Stromal cell of bone marrow (primary cell): ENCODE results near the gene DCAF7.

Experiments
- DNase-seq: peaks from one replicate; pipeline ENCODE4 v3.0.0-alpha.2; 2012; ENCODE audit warnings: low read depth

Gene DCAF7, protein sequence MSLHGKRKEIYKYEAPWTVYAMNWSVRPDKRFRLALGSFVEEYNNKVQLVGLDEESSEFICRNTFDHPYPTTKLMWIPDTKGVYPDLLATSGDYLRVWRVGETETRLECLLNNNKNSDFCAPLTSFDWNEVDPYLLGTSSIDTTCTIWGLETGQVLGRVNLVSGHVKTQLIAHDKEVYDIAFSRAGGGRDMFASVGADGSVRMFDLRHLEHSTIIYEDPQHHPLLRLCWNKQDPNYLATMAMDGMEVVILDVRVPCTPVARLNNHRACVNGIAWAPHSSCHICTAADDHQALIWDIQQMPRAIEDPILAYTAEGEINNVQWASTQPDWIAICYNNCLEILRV

DNA sequence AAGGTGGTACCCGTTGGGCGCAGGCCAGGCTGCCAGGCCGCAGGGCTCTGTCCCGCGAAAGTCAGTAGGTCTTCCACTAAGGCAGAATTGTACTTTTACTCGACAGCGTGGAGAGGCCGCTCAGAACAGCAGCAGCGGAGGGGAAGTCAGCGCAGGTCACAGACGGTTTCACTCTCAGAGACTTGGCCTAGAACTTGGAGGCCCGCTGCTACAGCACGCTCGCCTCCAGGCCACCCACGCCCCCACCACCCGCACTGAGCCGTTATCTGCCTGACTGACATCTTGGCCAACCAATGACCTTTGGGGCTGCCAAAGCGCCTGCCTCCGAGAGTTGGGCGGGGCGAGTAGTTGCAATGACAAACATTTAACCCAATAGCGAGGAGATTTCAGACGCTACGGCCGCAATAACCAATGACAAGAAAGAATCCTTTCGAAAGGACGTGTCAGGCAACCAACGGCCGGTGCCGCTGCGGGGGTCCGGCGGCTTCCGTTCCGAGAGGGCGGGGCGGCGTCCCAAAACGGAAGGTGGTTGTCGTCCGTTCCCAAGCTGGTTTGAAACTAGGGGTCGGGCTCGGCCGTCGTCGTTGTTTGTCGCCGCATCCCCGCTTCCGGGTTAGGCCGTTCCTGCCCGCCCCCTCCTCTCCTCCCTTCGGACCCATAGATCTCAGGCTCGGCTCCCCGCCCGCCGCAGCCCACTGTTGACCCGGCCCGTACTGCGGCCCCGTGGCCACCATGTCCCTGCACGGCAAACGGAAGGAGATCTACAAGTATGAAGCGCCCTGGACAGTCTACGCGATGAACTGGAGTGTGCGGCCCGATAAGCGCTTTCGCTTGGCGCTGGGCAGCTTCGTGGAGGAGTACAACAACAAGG, at the start of gene DCAF7:
DCAF7 (plus strand) TSS at position 532 of the 871 bp plus-strand sequence; CDS start at position 733, 201 bp downstream.
- peak; percentile 100 for DNase-seq

DNA sequence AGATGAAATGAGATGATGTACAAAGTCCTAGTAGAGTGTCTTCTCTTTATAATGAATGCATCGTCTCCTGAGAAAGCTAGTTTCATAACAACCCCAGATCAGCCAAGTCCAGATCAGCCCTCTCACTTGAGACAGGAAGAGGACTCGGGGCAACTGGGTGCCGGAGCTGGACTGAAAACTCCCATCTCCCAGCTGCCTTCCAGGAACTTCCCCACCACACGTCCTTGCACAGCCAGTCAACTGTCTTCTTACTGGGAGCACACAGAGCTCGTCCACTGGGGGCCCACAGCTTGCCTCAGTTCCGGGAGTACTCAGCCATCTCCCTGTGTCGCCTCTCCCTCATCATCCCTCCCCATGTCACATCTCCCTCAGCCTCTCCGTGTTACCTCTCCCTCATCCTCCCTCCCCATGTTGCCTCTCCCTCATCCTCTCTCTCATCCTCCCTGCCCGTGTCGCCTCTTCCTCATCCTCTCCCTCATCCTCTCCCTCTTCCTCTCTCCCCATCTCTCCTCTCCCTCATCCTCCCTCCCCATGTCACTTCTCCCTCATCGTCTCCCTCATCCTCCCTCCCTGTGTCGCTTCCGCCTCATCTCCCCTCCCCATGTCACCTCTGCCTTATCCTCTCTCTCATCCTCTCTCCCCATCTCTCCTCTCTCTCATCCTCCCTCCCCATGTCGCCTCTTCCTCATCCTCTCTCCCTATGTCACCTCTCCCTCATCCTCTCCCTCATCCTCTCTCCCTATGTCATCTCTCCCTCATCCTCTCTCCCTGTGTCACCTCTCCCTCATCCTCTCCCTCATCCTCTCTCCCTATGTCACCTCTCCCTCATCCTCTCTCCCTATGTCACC, 49.5 kb upstream of the DCAF7 start:
- no peak for DNase-seq

DNA sequence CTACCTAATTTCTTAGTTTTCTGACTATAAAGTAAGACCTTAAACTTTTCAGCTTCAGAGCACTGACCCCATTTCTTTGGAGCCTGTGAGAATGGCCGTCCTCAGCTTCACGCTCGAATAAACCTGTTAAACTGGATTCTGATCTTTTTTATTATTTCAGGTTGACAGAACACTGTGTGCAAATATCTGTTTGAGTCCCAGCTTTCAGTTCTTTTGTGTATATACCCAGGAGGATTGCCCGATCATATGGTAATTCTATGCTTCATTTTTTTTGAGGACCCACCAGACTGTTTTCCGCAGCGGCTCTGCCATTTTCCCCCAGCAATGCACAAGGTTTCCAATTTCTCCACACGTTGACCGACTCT, 47.0 kb upstream of the DCAF7 start:
- no peak for DNase-seq

DNA sequence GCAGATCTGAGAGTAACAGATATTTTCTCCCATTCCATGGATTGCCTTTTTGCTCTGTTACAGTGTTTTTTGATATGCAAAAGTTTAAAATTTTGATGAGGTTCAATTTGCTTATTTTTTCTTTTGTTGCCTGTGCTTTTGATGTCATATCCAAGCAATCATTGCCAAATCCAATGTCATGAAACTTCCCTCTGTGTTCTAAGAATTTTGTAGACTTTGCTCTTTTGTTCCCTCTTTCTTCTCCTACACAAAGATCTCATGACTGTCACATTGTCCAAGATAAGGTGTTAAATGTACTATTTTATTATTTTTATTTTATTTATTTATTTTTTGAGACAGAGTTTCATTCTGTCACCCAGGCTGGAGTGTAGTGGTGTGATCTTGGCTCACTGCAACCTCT, 46.0 kb upstream of the DCAF7 start:
- DNase-seq: no peak

DNA sequence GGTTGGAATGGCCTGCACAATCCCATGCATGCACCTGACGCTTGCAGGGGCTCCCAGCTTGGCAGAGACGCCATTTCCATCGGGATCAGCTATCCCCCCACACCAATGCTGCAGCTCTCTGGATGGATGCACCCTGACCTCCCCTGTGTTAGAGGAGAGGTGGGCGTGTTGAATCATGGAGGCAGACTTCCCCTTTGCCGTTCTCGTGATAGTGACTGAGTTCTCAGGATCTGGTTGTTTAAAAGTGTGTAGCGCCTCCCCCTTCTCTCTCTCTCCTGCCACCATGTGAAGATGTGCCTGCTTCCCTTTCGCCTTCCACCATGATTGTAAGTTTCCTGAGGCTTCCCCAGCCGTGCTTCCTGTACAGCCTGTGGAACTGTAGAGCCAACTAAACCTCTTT, 44.9 kb upstream of the DCAF7 start:
- DNase-seq: no peak

DNA sequence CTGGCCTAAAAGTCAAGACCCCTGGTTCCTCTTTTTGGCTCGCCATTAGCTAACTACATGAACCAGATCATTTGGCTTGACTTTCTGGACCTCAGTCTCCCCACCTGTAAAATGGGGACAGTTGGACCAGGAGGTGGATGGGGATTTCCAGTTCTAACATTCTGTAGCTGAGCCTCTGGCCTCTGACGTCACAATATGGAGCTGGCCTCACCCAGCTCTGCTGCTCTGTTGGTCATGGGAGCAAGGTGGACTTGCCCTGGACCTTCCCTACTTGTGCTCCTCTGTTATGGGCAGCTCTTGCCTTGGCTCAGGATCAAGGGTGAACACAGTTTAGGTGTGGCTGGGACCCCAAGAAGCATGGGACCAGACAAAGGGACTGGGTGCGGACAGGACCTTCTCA, 43.6 kb upstream of the DCAF7 start:
- DNase-seq: no peak

DNA sequence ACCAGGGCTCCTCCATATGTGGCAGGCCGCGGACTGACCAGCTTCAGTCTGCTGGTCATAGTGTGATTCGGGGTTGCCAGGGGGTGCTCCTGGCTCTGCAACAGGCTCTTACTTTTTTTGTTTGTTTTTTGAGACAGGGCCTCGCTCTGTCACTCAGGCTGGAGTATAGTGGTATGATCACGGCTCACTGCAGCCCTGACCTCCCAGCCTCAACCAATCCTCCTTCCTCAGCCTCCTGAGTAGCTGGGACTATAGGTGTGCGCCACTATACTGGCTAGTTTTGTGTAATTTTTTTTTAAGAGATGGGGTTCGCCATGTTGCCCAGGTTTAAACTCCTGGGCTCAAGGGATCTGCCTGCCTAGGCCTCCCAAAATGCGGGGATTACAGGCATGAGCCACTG, 38.9 kb upstream of the DCAF7 start:
- no peak for DNase-seq

DNA sequence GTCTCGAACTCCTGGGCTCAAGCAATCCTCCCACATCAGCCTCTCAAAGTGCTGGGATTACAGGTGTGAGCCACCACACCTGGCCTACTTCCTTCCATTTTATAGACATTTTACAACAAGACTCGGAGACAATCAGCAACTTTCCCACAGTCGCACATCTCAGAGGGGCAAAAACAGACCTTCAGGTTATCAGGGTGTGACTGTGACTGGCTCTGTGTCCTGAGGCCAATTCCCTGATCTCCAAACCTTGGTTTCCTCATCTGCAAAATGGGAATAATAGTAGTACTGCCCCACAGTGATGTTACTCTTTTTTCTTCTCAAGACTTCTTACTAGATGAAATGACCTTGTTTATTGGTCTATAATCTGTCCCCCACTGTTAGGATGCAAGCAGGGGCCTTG, 37.9 kb upstream of the DCAF7 start:
- no peak for DNase-seq

DNA sequence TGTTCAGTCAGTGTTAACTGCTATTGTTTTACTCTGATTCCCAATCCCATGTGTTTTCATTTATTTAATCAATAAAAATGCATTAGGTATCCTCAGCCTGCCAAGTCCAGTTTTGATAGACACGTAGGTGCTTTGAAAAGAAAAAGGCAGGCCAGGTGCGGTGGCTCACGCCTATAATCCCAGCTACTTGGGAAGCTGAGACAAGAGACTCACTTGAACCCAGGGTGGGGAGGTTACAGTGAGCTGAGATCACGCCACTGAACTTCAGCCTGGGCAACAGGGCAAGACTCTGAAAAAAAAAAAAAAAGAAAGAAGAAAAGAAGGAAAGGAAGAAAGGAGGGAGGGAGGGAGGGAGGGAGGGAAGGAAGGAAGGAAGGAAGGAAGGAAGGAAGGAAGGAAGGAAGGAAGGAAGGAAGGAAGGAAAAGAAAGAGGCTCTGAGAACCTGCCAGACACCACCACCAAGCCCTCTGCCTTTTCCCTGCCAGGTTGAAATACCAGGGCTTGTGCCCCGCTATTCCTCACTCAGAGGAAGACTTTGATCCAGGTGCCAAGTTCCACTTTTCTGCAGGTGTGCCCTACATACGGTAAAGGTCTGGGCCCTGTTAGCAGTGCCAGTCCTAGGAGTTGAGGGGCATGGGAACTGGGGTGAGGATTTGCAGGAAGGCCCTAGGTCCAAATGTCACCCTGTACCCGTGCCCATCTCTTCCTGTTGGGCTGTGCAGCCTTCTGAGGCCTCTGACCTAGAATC, 37.2 kb upstream of the DCAF7 start:
- no peak for DNase-seq

DNA sequence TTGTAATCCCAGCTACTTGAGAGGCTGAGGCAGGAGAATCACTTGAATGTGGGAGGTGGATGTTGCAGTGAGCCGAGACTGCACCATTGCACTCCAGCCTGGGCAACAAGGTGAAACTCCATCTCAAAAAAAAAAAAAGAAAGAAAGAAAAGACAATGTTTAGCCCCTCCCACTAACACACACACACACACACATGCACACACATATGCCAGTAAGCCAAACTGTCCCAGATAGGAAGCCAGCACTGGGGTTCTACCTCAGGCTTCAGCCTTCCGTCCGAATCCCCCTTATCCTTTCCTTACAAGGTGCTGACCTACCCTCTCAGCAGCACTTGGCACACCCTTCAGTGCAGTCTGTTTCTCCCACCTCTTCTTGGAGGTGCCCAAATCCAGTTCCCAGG, 35.8 kb upstream of the DCAF7 start:
- DNase-seq: no peak

DNA sequence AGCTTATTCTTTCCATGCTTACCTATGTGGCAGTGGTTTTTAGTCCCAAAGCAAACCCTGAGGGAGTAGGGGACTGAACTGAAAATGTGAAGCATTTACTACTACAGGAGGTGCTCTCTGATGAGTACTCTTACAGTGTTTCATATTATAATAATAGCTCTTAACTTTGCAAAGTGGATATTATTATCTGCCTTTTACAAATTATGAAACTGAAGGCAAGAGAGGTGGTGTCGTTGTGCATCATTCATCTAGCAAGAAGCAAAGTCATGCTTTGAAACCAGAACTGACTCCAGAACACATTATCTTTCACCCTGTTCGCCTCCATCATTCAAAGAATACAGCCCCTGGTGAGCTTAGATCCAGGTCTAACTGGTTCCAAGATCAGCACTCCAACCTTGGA, 35.3 kb upstream of the DCAF7 start:
- DNase-seq: no peak

DNA sequence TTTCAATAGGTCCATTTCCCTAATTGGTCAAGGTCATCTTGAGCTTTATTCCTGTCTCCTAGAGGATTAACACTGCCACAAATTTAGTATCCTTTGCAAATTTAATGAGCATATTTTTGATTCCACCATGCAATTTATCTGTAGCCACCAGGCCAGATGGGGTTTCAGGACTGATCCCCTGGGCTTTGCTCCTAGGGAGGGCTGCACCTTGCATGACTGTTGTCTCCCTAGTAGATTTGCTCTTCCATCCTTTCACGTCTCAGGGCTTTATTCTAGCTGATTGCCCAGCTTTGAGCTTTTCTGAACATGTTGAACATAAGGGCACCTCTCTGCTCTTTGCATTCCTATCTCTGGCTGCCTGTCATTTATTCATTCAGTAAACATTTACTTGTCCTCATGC, 34.9 kb upstream of the DCAF7 start:
- no peak for DNase-seq

DNA sequence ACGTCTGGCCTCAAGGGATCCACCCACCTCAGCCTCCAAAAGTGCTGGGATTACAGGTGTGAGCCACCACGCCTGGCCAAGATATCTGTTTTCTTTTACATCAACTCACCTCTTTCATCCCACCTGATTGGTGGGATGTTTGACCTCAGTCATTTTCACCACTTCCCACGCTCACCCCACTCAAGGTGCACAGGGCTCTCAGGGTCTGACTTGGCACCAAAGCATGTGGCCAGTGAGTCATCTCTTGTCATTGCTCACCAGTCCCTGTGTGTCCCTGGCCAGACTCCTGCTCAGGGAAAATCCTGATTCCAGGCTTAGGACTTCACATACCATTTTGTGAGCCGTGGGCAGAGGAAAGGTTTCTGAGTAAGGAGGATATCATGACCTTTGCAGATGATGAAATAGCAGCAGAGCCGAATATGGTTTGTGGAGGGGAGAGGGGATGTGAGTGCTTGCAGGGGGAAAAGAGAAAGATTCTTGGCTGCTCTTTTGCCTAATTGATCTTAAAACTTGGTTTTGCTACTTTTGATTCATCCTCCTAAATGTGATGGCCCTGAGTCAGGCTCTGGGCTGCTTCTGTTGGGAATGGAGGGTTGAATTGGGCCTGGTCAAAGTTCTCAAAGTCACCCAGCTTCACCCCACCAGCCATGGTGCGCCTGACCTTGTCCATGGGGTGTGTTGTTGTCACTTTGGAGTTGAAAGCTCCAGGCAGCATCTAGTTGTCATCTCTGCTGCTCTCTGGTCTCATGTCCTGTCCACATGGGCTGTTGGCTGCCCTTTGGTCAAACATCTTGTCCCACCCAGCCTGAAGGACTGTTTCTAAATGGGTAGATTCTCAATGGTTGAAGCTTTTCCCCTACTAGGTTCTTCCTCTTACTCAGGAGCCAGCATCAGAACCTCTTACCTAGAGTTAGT, 33.1 kb upstream of the DCAF7 start:
- no peak for DNase-seq

DNA sequence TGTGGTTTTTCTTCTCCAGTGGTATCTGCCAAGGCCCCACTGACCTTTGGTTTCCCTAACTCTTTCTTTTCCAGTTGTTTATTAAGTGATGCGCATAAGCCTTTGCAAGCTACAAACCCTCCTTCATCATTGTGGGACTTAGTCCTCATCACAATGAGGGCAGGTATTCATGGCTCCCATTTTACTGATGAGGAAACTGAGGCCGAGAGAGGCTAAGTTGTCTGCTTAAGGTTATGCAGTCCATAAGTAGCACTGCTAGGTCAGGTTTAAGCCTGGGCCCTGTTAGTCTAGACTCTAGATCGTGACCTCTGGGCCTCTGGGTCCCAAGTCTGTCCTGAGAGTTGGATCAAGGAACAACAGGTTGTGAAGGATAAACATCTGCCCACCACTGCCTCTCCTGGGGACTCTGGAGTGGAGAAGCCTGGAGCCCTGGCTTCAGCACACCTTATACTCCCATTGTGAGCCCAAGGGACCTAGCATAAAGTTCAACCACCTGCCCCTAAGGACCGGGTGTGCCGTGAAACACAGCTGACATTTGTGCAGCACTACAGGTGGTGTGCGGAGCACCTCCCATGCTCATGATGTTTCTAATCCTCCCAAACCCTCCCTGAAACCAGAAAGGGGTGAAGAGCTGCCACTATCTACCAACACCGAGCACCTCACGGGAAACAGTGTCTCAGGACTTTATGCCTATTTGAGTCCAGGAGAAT, 32.3 kb upstream of the DCAF7 start:
- DNase-seq: no peak

DNA sequence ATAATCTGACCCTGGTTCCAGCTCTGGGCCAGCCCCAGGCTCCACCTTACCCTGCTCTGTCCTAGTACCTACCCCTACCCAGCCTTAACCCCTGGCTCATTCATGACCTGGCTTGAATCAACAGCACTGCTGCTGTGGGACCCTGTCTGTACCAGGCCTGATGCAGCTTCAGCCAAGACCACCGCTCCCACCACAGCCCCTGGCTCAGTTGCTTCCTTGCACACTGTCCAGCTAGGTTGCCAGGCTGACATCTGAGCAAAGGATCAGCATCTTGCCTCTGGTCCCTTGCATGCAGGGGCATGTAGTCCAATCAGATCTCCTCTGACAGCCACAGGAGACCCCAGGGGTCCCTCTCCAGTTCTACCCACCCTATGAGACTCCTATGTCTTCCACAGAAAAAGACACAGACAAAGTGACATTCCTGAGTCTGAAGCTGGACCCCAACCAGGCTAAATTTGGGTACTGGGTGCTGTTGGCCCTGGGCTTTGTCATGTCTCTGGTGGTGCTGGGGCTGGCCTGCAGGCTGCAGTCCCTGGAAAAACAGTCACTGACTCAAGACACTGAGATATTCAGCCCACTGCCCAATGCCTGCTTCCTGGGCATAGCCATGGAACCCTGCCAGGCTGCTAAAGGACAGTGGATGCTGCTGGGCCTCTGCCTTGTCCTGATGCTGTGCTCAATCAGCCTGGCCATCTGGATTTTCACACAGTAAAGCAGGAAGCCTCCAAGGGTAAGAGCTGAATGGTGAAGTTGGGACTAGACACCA, 31.0 kb upstream of the DCAF7 start:
- DNase-seq: no peak

DNA sequence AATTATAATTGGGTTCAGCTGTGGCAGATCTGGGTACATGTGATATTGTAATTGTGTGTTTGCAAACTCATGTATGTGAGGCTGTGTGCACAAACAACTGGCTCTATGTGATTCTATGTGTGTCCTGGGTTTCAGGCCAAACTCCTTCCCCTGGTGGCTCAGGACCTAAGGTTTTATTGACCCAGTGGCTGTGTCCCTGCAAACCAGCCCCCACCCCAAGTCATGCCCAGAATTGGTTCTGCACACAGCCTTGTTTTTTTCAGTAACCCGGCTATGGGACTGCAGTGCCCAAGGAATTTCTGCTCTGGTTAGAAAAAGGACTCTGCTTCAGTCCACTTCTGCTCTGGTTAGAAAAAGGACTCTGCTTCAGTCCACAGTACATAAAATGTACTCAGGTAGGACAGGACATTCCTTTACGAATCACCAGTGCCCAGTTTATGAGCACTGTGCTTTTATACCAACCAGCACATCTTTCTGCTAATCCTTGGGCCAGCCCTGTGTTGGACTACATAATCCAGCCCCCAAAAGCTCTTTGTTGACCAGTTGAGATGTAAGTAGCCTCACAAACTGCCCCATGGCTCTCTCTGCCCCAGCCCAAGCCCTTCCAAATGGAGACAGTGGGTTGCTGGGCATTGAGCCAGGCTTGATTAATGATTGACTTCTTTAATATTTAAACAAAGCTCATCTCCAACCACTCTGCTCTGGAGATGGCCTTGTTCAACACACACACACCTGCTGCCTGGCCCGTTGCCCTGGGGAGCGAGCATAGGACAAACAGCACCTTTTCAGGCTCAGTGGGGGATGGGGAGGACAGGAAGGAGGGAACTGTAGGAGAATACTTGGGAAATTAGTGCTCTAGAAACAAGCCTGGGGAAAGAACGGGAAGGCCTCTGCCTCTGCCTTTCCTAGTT, 30.1 kb upstream of the DCAF7 start:
- DNase-seq: no peak

DNA sequence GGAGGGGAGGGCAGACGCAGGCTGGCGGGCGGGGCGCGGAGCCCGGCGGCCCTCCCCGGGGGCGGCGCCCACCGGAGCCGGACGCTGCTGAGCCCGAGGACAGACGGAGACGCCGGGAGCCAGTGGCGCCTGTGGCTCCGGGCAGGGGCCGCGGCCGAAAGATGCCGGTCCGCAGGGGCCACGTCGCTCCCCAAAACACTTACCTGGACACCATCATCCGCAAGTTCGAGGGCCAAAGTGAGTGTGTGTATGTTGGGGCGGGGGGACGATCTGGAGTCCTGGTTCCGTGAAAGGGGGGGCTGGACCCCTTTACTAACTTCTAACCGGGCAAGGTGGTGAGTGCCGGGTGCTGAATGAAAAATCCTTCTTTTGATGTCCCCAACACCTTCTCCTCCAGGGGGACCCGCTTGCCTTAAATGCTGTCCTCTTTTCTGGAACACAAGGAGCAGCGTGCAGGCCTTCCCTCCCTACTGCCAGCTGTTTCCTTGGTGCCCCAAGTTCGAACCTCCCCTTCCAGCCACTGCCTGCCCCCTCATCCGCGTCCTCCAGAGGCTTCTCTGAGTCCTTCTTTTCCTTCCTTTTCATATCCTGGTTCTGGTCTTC, 26.9 kb upstream of the DCAF7 start, which contains the start of gene KCNH6:
KCNH6 (plus strand) TSS at position 106 of the 603 bp plus-strand sequence; CDS start at position 162, 56 bp downstream.
- no peak for DNase-seq

DNA sequence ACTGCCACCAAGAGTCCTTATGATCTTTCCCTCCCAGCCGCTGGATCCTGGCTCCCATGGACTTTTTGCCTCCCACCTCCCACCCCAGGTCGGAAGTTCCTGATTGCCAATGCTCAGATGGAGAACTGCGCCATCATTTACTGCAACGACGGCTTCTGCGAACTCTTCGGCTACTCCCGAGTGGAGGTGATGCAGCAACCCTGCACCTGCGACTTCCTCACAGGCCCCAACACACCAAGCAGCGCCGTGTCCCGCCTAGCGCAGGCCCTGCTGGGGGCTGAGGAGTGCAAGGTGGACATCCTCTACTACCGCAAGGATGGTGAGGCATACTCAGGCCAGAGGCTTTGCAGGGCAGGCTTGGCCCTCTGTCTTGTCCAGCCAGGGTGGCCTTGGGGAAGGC, 26.2 kb upstream of the DCAF7 start:
- no peak for DNase-seq
